ENCODE measurements around the gene IQCC.
A peak's percentile ranks its signal among the peaks of the same experiment; 100 is the strongest.

Gene IQCC

DNA sequence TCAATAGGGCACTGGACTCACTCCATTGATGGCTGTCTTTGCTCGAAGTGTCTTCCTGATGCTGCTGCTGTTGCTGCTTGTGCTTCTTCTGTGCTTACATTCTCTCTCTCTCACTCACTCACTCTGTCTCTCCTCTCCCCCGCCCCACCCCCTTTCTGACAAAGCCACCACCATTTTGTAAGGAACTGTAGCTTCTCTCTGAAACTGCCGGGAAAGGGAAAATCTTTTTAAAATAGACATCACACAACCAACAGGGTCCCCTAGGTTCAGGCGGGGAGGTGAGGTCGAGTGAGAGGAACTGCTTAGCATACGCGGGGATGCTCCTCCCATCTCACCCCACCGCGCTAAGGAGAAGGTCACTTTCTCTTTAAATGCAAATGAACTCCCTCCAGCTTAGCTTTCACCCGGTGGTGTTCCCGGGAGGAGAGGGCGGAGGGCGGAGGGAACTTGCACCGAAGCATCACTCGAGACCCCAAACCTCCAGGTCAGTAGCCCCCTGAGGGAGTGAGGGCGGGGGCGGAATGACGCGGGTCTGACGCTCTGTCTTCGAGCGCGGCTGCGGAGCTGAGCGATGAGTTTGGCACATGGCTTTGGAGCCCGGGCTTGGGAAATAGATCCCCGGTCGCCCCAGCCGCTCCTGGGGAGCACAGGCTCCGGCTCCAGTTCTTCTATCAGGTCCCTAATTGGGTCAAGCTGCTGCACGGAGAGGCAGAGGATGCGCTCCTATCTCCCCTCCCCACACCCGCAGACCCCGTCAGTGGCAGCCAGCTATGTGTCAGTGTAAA, 5.1 kb upstream of the IQCC start, which contains the start of gene CCDC28B (continued):
- TF ChIP-seq PRDM1 (tag by site-specific recombination; IDR thresholded peaks at IDR 0.05) = peak; percentile 95
- TF ChIP-seq, protein P1, sequence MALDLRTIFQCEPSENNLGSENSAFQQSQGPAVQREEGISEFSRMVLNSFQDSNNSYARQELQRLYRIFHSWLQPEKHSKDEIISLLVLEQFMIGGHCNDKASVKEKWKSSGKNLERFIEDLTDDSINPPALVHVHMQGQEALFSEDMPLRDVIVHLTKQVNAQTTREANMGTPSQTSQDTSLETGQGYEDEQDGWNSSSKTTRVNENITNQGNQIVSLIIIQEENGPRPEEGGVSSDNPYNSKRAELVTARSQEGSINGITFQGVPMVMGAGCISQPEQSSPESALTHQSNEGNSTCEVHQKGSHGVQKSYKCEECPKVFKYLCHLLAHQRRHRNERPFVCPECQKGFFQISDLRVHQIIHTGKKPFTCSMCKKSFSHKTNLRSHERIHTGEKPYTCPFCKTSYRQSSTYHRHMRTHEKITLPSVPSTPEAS (tag by site-specific recombination; IDR thresholded peaks at IDR 0.05) = no peak
- no peak for TF ChIP-seq ZNF768 (tag by site-specific recombination; IDR thresholded peaks at IDR 0.05)
- no peak for TF ChIP-seq ZNF747 (tag by site-specific recombination; IDR thresholded peaks at IDR 0.05)
- TF ChIP-seq ZNF610 (tag by site-specific recombination; IDR thresholded peaks at IDR 0.05; ENCODE audit: borderline replicate concordance) = no peak
- no peak for TF ChIP-seq ZNF398 (tag by site-specific recombination; IDR thresholded peaks at IDR 0.05)
- no peak for TF ChIP-seq YY2 (tag by site-specific recombination; IDR thresholded peaks at IDR 0.05)
- no peak for TF ChIP-seq ZNF10 (tag by site-specific recombination; IDR thresholded peaks at IDR 0.05)
- TF ChIP-seq ZNF530 (tag by site-specific recombination; IDR thresholded peaks at IDR 0.05; ENCODE audit: low read depth) = no peak
- TF ChIP-seq ZNF561 (tag by site-specific recombination; IDR thresholded peaks at IDR 0.05; ENCODE audit: borderline replicate concordance) = peak; percentile 72; the same call in 1 of the 2 replicates
- TF ChIP-seq SALL2 (tag by site-specific recombination; IDR thresholded peaks at IDR 0.05; ENCODE audit: borderline replicate concordance) = no peak
- peak; percentile 50; the same call in 1 of the 2 replicates for TF ChIP-seq ZSCAN23 (tag by site-specific recombination; IDR thresholded peaks at IDR 0.05)
- no peak for TF ChIP-seq ZNF518A (tag by site-specific recombination; conservative IDR thresholded peaks at IDR 0.05; ENCODE audit: low read depth)
- no peak for TF ChIP-seq ZNF221 (tag by site-specific recombination; IDR thresholded peaks at IDR 0.05; ENCODE audit: borderline replicate concordance)
- peak; percentile 78; the same call in 1 of the 2 replicates for TF ChIP-seq ZBTB20 (tag by site-specific recombination; IDR thresholded peaks at IDR 0.05)
- no peak for TF ChIP-seq HOXA7 (CRISPR knock-in tag; IDR thresholded peaks at IDR 0.05; ENCODE audit: borderline replicate concordance)
- TF ChIP-seq, protein P2, sequence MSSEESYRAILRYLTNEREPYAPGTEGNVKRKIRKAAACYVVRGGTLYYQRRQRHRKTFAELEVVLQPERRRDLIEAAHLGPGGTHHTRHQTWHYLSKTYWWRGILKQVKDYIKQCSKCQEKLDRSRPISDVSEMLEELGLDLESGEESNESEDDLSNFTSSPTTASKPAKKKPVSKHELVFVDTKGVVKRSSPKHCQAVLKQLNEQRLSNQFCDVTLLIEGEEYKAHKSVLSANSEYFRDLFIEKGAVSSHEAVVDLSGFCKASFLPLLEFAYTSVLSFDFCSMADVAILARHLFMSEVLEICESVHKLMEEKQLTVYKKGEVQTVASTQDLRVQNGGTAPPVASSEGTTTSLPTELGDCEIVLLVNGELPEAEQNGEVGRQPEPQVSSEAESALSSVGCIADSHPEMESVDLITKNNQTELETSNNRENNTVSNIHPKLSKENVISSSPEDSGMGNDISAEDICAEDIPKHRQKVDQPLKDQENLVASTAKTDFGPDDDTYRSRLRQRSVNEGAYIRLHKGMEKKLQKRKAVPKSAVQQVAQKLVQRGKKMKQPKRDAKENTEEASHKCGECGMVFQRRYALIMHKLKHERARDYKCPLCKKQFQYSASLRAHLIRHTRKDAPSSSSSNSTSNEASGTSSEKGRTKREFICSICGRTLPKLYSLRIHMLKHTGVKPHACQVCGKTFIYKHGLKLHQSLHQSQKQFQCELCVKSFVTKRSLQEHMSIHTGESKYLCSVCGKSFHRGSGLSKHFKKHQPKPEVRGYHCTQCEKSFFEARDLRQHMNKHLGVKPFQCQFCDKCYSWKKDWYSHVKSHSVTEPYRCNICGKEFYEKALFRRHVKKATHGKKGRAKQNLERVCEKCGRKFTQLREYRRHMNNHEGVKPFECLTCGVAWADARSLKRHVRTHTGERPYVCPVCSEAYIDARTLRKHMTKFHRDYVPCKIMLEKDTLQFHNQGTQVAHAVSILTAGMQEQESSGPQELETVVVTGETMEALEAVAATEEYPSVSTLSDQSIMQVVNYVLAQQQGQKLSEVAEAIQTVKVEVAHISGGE (tag by site-specific recombination; conservative IDR thresholded peaks at IDR 0.05; ENCODE audit: low read depth) = no peak
- no peak for TF ChIP-seq ZBTB1 (tag by site-specific recombination; IDR thresholded peaks at IDR 0.05)
- TF ChIP-seq ZNF529 (tag by site-specific recombination; IDR thresholded peaks at IDR 0.05; ENCODE audit: insufficient replicate concordance) = no peak
- no peak for TF ChIP-seq ZNF596 (tag by site-specific recombination; IDR thresholded peaks at IDR 0.05)
- TF ChIP-seq ZNF704 (tag by site-specific recombination; IDR thresholded peaks at IDR 0.05) = no peak
- TF ChIP-seq ZXDB (tag by site-specific recombination; IDR thresholded peaks at IDR 0.05) = peak; percentile 8; the same call in 1 of the 2 replicates
- TF ChIP-seq, protein P3, sequence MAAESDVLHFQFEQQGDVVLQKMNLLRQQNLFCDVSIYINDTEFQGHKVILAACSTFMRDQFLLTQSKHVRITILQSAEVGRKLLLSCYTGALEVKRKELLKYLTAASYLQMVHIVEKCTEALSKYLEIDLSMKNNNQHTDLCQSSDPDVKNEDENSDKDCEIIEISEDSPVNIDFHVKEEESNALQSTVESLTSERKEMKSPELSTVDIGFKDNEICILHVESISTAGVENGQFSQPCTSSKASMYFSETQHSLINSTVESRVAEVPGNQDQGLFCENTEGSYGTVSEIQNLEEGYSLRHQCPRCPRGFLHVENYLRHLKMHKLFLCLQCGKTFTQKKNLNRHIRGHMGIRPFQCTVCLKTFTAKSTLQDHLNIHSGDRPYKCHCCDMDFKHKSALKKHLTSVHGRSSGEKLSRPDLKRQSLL (tag by site-specific recombination; IDR thresholded peaks at IDR 0.05) = peak; percentile 53; the same call in 1 of the 2 replicates
- TF ChIP-seq SP2 (tag by site-specific recombination; IDR thresholded peaks at IDR 0.05) = peak; percentile 51
